ENCODE results near the gene EXT2. TPM values are rescaled to one million over a fixed set of nuclear protein-coding genes. Genes with fewer than 3 reads are reported as not detected.

EXT2 gene
- polyA plus RNA-seq, 1 of the 3 experiments (the other 2 are of a cell fraction) = 92.9 TPM

GRCh38 chr11:44192017-44192385, 96.5 kb downstream of the EXT2 start (continued):
- no peak for TF ChIP-seq USF2 (IDR thresholded peaks at IDR 0.05; ENCODE audit: borderline replicate concordance, low read depth, low read length)
- TF ChIP-seq CTCF (IDR thresholded peaks at IDR 0.05) = no peak
- TF ChIP-seq EP300 (IDR thresholded peaks at IDR 0.05; ENCODE audit: borderline replicate concordance in 1 of 2, low read depth in 1 of 2, low read length in 1 of 2) = no peak

GRCh38 chr11:44192462-44193100, 97.1 kb downstream of the EXT2 start:
- no peak overlapping the region for H3K27ac ChIP-seq (ENCODE audit: low read depth in 2 of 2, low read length in 1 of 2)

GRCh38 chr11:44193856-44194255, 98.4 kb downstream of the EXT2 start:
- ChIA-PET CTCF (no interaction called here), POLR2A (no interaction called here)
- WGBS (ENCODE audit: low lambda C conversion rate) = 90% methylated on average over 5 of the region's 5 CpGs
- no peak for DNase-seq
- TF ChIP-seq PBX3 (IDR thresholded peaks at IDR 0.05) (no peak), YY1 (IDR thresholded peaks at IDR 0.05; ENCODE audit: low read depth) (no peak), GATA2 (CRISPR knock-in tag; IDR thresholded peaks at IDR 0.05) (no peak), JUND (IDR thresholded peaks at IDR 0.05) (no peak), CHD2 (IDR thresholded peaks at IDR 0.05; ENCODE audit: low read length, partially characterized antibody) (no peak), MAX (IDR thresholded peaks at IDR 0.05; ENCODE audit: low read depth) (no peak), GABPA (IDR thresholded peaks at IDR 0.05; ENCODE audit: low read depth) (no peak), FOXM1 (IDR thresholded peaks at IDR 0.05; ENCODE audit: low read depth) (no peak), RAD21 (IDR thresholded peaks at IDR 0.05; ENCODE audit: low read length) (no peak), ZBTB33 (IDR thresholded peaks at IDR 0.05; ENCODE audit: borderline replicate concordance, low read depth) (no peak), TAF1 (IDR thresholded peaks at IDR 0.05; ENCODE audit: borderline replicate concordance, low read depth, low read length) (no peak), FOXJ3 (CRISPR knock-in tag; IDR thresholded peaks at IDR 0.05) (no peak), NRF1 (IDR thresholded peaks at IDR 0.05; ENCODE audit: low read depth, low read length) (no peak), FOSL2 (IDR thresholded peaks at IDR 0.05; ENCODE audit: borderline replicate concordance, low read depth) (no peak), USF1 (IDR thresholded peaks at IDR 0.05; ENCODE audit: borderline replicate concordance, low read depth) (no peak), EP300 (IDR thresholded peaks at IDR 0.05; ENCODE audit: borderline replicate concordance in 1 of 2, low read depth in 1 of 2, low read length in 1 of 2) (no peak)
- no peaks in the 10 kb centered on the region for H3K27me3 ChIP-seq (ENCODE audit: insufficient read depth)
- no peaks in the 10 kb centered on the region for H4K20me1 ChIP-seq (ENCODE audit: insufficient read depth)
- H3K9me3 ChIP-seq = peaks cover 16% of the 10 kb centered on the region
- no peaks in the 10 kb centered on the region for H3K79me2 ChIP-seq (ENCODE audit: insufficient read depth)
- H3K4me3 ChIP-seq (ENCODE audit: low read depth in 2 of 2, low read length in 1 of 2) = no peak overlapping the region
- H3K9me2 ChIP-seq = no peaks in the 10 kb centered on the region
- H3K4me2 ChIP-seq = no peak overlapping the region
- H2AFZ ChIP-seq (ENCODE audit: low read depth) = no peak overlapping the region
- H3K27ac ChIP-seq (ENCODE audit: low read depth in 2 of 2, low read length in 1 of 2) = no peak overlapping the region
- no peak overlapping the region for H3K9ac ChIP-seq
- no peaks in the 10 kb centered on the region for H3F3A ChIP-seq (replicated peaks; ENCODE audit: insufficient read depth)
- peaks cover 29 to 34% of the 10 kb centered on the region in 2 experiments; a peak in 3 of 4 replicates for H3K4me1 ChIP-seq (ENCODE audit: control insufficient read depth in 1 of 2, insufficient read depth in 2 of 2, low read depth in 1 of 2, low read length in 1 of 2)
- H3K36me3 ChIP-seq (replicated peaks in 1 of 2; ENCODE audit: control insufficient read depth in 1 of 2, insufficient read depth in 2 of 2, low read length in 1 of 2) = peaks cover 10 to 16% of the 10 kb centered on the region in 2 experiments

More at GRCh38 chr11:44192462-44193100, 97.1 kb downstream of the EXT2 start:
- ChIA-PET CTCF (interaction anchor here (0.7 to 1.9 kb wide), 5 partner anchors 9 to 83 kb away, joined by 4 to 6 read pairs (median 4); no protein-coding TSS in a partner anchor), POLR2A (no interaction called here)
- Histone ChIP-seq H3K27me3 (ENCODE audit: insufficient read depth) (no peaks in the 10 kb centered on the region), H2AFZ (ENCODE audit: low read depth) (no peak overlapping the region), H3K4me1 (ENCODE audit: control insufficient read depth in 1 of 2, insufficient read depth in 2 of 2, low read depth in 1 of 2, low read length in 1 of 2) (peaks cover 29 to 36% of the 10 kb centered on the region in 2 experiments; a peak in 3 of 4 replicates), H3K4me2 (no peak overlapping the region), H3K9me2 (no peaks in the 10 kb centered on the region), H4K20me1 (ENCODE audit: insufficient read depth) (no peaks in the 10 kb centered on the region), H3K4me3 (ENCODE audit: low read depth in 2 of 2, low read length in 1 of 2) (no peak overlapping the region), H3K36me3 (replicated peaks in 1 of 2; ENCODE audit: control insufficient read depth in 1 of 2, insufficient read depth in 2 of 2, low read length in 1 of 2) (peaks cover 4 to 11% of the 10 kb centered on the region in 2 experiments), H3K9me3 (peaks cover 24% of the 10 kb centered on the region), H3F3A (replicated peaks; ENCODE audit: insufficient read depth) (no peaks in the 10 kb centered on the region), H3K9ac (no peak overlapping the region), H3K79me2 (ENCODE audit: insufficient read depth) (no peaks in the 10 kb centered on the region)
- 90% methylated on average over 4 of the region's 4 CpGs for WGBS (ENCODE audit: low lambda C conversion rate)
- TF ChIP-seq EP300 (IDR thresholded peaks at IDR 0.05; ENCODE audit: borderline replicate concordance in 1 of 2, low read depth in 1 of 2, low read length in 1 of 2) = peak in 1 of 2 experiments; percentile 18; a peak in 1 of 4 replicates
- no peak for TF ChIP-seq POLR2AphosphoS5 (IDR thresholded peaks at IDR 0.05; ENCODE audit: low read depth, low read length)
- no peak for DNase-seq
